SK-N-SH (cell line): ENCODE measurements around the gene ENPP7. TPM values are rescaled to one million over a fixed set of nuclear protein-coding genes. Genes with fewer than 3 reads are reported as not detected.

ENCODE experiments used
- CTCF ChIA-PET: fragments of 300-600, 350-600 bp; formaldehyde crosslinking; extraction: SDS; loops from one replicate; lab custom pipeline; 2021; lab: Yijun Ruan, JAX
- POLR2A ChIA-PET: fragments of 350-600 bp; sonication (Branson Sonifier 250); formaldehyde crosslinking; extraction: SDS; loops from one replicate; lab custom pipeline; 2020; ENCODE audit warnings: antibody characterized with exemption, inconsistent platforms; lab: Yijun Ruan, JAX
- DNase-seq: peaks from one replicate; pipeline ENCODE4 v3.0.0; 2012
- H2AFZ ChIP-seq: fragments of 200-600 bp; sonication (generic); 2 replicates; pipeline ENCODE4 v1.8.1; 2016; ENCODE audit warnings: antibody characterized with exemption, mild to moderate bottlenecking, low read depth
- H3F3A ChIP-seq: fragments of 200-600 bp; sonication (generic); replicated peaks from 2 replicates; pipeline ENCODE3; 2016; ENCODE audit warnings: antibody characterized with exemption, mild to moderate bottlenecking; ENCODE audit not compliant: insufficient read depth
- H3K27ac ChIP-seq, 2 experiments: fragments of 200-500 bp in 1 of 2; fragments of 200-600 bp in 1 of 2; sonication (Bioruptor generic) in 1 of 2; sonication (generic), shearing (Covaris generic) in 1 of 2; 2 replicates each; pipeline versions ENCODE4 v1.5.1 to v1.6.1; 2014 to 2016; ENCODE audit warnings: low read depth in 2 of 2, inconsistent platforms in 1 of 2, low read length in 1 of 2, mild to moderate bottlenecking in 1 of 2, mixed read lengths in 1 of 2
- H3K27me3 ChIP-seq: fragments of 200-600 bp; sonication (generic), shearing (Covaris generic); 2 replicates; pipeline ENCODE4 v1.6.1; 2016; ENCODE audit warnings: mixed run types; ENCODE audit not compliant: insufficient read depth
- H3K36me3 ChIP-seq, 2 experiments: fragments of 200-500 bp in 1 of 2; fragments of 200-600 bp in 1 of 2; sonication (Bioruptor generic) in 1 of 2; sonication (generic) in 1 of 2; replicated peaks in 1 of 2; 2 replicates each; pipeline versions ENCODE3 to v1.5.1; 2014 to 2016; ENCODE audit warnings: low read length in 1 of 2, mild to moderate bottlenecking in 1 of 2; ENCODE audit not compliant: insufficient read depth in 2 of 2, control insufficient read depth in 1 of 2
- H3K4me1 ChIP-seq, 2 experiments: fragments of 200-500 bp in 1 of 2; fragments of 200-600 bp in 1 of 2; sonication (Bioruptor generic) in 1 of 2; sonication (generic), shearing (Covaris generic) in 1 of 2; 2 replicates each; pipeline versions ENCODE4 v1.5.1 to v1.6.1; 2014 to 2016; ENCODE audit warnings: low read depth in 1 of 2, low read length in 1 of 2, mixed run types in 1 of 2; ENCODE audit not compliant: insufficient read depth in 2 of 2, control insufficient read depth in 1 of 2
- H3K4me2 ChIP-seq: fragments of 200-600 bp; sonication (generic), shearing (Covaris generic); 2 replicates; pipeline ENCODE4 v1.6.1; 2017; ENCODE audit warnings: mixed run types
- H3K4me3 ChIP-seq, 2 experiments: fragments of 200-500 bp in 1 of 2; fragments of 200-600 bp in 1 of 2; sonication (Bioruptor generic) in 1 of 2; sonication (generic), shearing (Covaris generic) in 1 of 2; 2 replicates each; pipeline versions ENCODE4 v1.5.1 to v1.8.1; 2014 to 2016; ENCODE audit warnings: low read depth in 2 of 2, inconsistent platforms in 1 of 2, low read length in 1 of 2, mild to moderate bottlenecking in 1 of 2, mixed read lengths in 1 of 2, moderate library complexity in 1 of 2
- H3K79me2 ChIP-seq: fragments of 200-600 bp; sonication (generic); 2 replicates; pipeline ENCODE4 v1.8.1; 2017; ENCODE audit warnings: mild to moderate bottlenecking; ENCODE audit not compliant: insufficient read depth
- H3K9ac ChIP-seq: fragments of 200-600 bp; sonication (generic); 2 replicates; pipeline ENCODE4 v1.6.1; 2017; ENCODE audit warnings: mixed run types
- H3K9me2 ChIP-seq: fragments of 200-600 bp; sonication (generic); 2 replicates; pipeline ENCODE4 v1.6.1; 2017; ENCODE audit warnings: mixed run types
- H3K9me3 ChIP-seq: fragments of 200-600 bp; sonication (generic); 2 replicates; pipeline ENCODE4 v1.6.1; 2017; ENCODE audit warnings: mixed run types, mild to moderate bottlenecking, moderate library complexity
- H4K20me1 ChIP-seq: fragments of 200-600 bp; sonication (generic); 2 replicates; pipeline ENCODE4 v1.6.1; 2017; ENCODE audit warnings: mild to moderate bottlenecking, mixed run types; ENCODE audit not compliant: insufficient read depth
- CHD2 ChIP-seq: fragments of 150-350 bp; IDR thresholded peaks from 2 replicates; pipeline ENCODE4 v1.6.1; 2018; ENCODE audit warnings: low read length; ENCODE audit not compliant: partially characterized antibody
- CTCF ChIP-seq: fragments of 200-600 bp; sonication (generic); IDR thresholded peaks from 2 replicates; pipeline ENCODE4 v1.6.1; 2017; ENCODE audit warnings: antibody characterized with exemption, mild to moderate bottlenecking, moderate library complexity
- ELF1 ChIP-seq: IDR thresholded peaks from 2 replicates; pipeline ENCODE4 v1.4.0; 2012
- EZH2phosphoT487 ChIP-seq: fragments of 200-600 bp; sonication (generic); IDR thresholded peaks from 2 replicates; pipeline ENCODE4 v1.6.1; 2017; ENCODE audit warnings: low read depth, mixed run types, mild to moderate bottlenecking, antibody characterized with exemption, moderate library complexity, borderline replicate concordance
- FOSL2 ChIP-seq: IDR thresholded peaks from 2 replicates; pipeline ENCODE4 v1.4.0; 2012; ENCODE audit warnings: low read depth, mild to moderate bottlenecking, moderate library complexity, borderline replicate concordance
- FOXJ3 ChIP-seq: sonication (generic); formaldehyde crosslinking; IDR thresholded peaks from 2 replicates; pipeline ENCODE4 v1.5.1; 2020; ENCODE audit warnings: mild to moderate bottlenecking, missing genetic modification reagents
- FOXM1 ChIP-seq: IDR thresholded peaks from 2 replicates; pipeline ENCODE4 v1.4.0; 2012; ENCODE audit warnings: low read depth, mild to moderate bottlenecking
- GATA2 ChIP-seq: sonication (generic); formaldehyde crosslinking; IDR thresholded peaks from 2 replicates; pipeline ENCODE4 v1.5.0; 2020; ENCODE audit warnings: mild to moderate bottlenecking, missing genetic modification reagents
- JUND ChIP-seq: IDR thresholded peaks from 2 replicates; pipeline ENCODE4 v1.4.0; 2012
- MEF2A ChIP-seq: IDR thresholded peaks from 2 replicates; pipeline ENCODE4 v1.4.0; 2012; ENCODE audit warnings: low read depth, borderline replicate concordance
- NFIC ChIP-seq: IDR thresholded peaks from 2 replicates; pipeline ENCODE4 v1.4.0; 2012; ENCODE audit warnings: borderline replicate concordance
- NRF1 ChIP-seq: IDR thresholded peaks from 2 replicates; pipeline ENCODE4 v1.6.1; 2012; ENCODE audit warnings: low read depth, mild to moderate bottlenecking, low read length
- POLR2AphosphoS5 ChIP-seq: IDR thresholded peaks from 2 replicates; pipeline ENCODE4 v1.6.1; 2012; ENCODE audit warnings: low read depth, low read length
- SIN3A ChIP-seq: IDR thresholded peaks from 2 replicates; pipeline ENCODE4 v1.6.1; 2012; ENCODE audit warnings: low read depth, mild to moderate bottlenecking, low read length, moderate library complexity, borderline replicate concordance
- SMC3 ChIP-seq: IDR thresholded peaks from 2 replicates; pipeline ENCODE4 v1.6.1; 2012; ENCODE audit warnings: low read depth, low read length, improper control_type of control experiment
- TAF1 ChIP-seq: IDR thresholded peaks from 2 replicates; pipeline ENCODE4 v1.6.1; 2012; ENCODE audit warnings: low read depth, mild to moderate bottlenecking, low read length, moderate library complexity, borderline replicate concordance
- TCF12 ChIP-seq: IDR thresholded peaks from 2 replicates; pipeline ENCODE4 v1.4.0; 2012
- YY1 ChIP-seq: IDR thresholded peaks from 2 replicates; pipeline ENCODE4 v1.4.0; 2012; ENCODE audit warnings: low read depth, mild to moderate bottlenecking
- WGBS: methylation state at CpG from one replicate; pipeline ENCODE4 v1.1.6; 2017; ENCODE audit warnings: low lambda C conversion rate; 5-methylcytosine and 5-hydroxymethylcytosine counted together
- polyA plus RNA-seq, 3 experiments: library from polyadenylated mRNA; depleted of rRNA; stranded (reverse); fragments of >200 nt; gene quantifications; 2 replicates each; pipeline ENCODE4 v1.2.3, GENCODE V29; 2012
- TF ChIP-seq, protein P1 (sequence below): fragments of 150-350 bp; IDR thresholded peaks from 2 replicates; pipeline ENCODE4 v1.6.1; 2016; ENCODE audit warnings: mild to moderate bottlenecking, low read depth, low read length
- TF ChIP-seq, protein P2 (sequence below): IDR thresholded peaks from 2 replicates; pipeline ENCODE4 v1.4.0; 2012; ENCODE audit warnings: low read depth, borderline replicate concordance
- TF ChIP-seq, protein P3 (sequence below): IDR thresholded peaks from 2 replicates; pipeline ENCODE4; 2012

ENPP7 gene
- polyA plus RNA-seq, 1 of the 3 experiments (the other 2 are of a cell fraction) = not detected

DNA sequence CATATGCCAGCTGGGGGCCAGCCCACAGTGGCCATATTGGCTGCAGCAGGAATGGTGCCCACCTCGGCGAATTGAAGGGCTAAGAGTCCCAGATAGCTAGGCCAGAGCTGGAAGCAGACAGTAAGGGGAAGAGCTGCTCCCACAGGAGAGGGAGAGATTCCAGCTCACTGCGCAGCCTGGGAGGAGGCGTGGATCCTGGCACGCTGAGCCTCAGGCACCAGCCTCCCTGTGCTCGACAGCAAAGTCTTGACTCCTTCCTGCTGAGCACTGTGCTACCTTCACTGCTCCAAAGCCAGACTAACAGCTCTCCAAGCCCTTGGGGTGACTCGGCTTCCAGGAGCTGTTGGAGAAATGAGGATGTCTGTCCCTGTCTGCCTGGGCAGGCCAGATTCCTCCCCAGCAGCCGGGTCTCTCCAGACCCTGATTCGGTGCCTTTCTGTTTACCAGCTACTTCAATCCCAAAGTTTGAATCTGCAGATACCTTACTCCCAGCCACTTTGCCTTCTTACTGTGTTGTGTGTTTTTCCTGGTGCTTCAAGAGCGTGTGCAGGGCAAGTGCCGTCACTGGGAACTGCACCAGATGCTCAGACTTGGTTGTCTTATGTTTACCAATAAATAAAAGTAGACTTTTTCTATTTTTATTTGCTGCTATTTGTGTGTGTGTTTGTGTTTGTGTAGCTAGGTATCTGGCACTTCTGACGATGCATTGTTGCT is 56.3 kb downstream of the ENPP7 start:
- peaks cover 0 to 38% of the 10 kb centered on the region in 2 experiments; a peak in 2 of 4 replicates for H3K4me1 ChIP-seq
- no peak overlapping the region for H3K9ac ChIP-seq
- no peaks in the 10 kb centered on the region for H3K27me3 ChIP-seq
- TF ChIP-seq, protein P1, sequence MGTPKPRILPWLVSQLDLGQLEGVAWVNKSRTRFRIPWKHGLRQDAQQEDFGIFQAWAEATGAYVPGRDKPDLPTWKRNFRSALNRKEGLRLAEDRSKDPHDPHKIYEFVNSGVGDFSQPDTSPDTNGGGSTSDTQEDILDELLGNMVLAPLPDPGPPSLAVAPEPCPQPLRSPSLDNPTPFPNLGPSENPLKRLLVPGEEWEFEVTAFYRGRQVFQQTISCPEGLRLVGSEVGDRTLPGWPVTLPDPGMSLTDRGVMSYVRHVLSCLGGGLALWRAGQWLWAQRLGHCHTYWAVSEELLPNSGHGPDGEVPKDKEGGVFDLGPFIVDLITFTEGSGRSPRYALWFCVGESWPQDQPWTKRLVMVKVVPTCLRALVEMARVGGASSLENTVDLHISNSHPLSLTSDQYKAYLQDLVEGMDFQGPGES = no peak
- no peak for TF ChIP-seq SMC3
- TF ChIP-seq NFIC = no peak
- no peak for TF ChIP-seq TCF12
- TF ChIP-seq, protein P2, sequence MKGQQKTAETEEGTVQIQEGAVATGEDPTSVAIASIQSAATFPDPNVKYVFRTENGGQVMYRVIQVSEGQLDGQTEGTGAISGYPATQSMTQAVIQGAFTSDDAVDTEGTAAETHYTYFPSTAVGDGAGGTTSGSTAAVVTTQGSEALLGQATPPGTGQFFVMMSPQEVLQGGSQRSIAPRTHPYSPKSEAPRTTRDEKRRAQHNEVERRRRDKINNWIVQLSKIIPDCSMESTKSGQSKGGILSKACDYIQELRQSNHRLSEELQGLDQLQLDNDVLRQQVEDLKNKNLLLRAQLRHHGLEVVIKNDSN = no peak
- TF ChIP-seq TAF1 = no peak
- no peak for TF ChIP-seq EZH2phosphoT487
- TF ChIP-seq YY1 = no peak
- no peak; the same call in 1 of the 2 replicates for TF ChIP-seq POLR2AphosphoS5
- H4K20me1 ChIP-seq = peaks cover 15% of the 10 kb centered on the region; the same call in 1 of the 2 replicates
- WGBS = 85% methylated on average over 12 of the region's 12 CpGs
- H3K4me3 ChIP-seq = no peak overlapping the region
- peak overlapping the region in 1 of 2 experiments; percentile 47; a peak in 1 of 4 replicates for H3K27ac ChIP-seq
- CTCF ChIA-PET = interaction anchor here (0.8 to 2.1 kb wide), 5 partner anchors 9 to 45 kb away, joined by 3 to 16 read pairs (median 9); partner anchors contain the start of gene CBX2
- POLR2A ChIA-PET = interaction anchor here (1.2 to 1.6 kb wide), 3 partner anchors 8 to 44 kb away, joined by 4 to 10 read pairs (median 9); partner anchors contain the start of genes CBX2 and CBX8
- no peaks in the 10 kb centered on the region for H3K9me2 ChIP-seq
- no peaks in the 10 kb centered on the region for H3K9me3 ChIP-seq
- H2AFZ ChIP-seq = no peak overlapping the region
- H3K4me2 ChIP-seq = no peak overlapping the region
- H3K79me2 ChIP-seq = 0 out of 2 replicates have a peak, but pooled peaks cover 2% of the 10 kb centered on the region
- peaks cover 12% of the 10 kb centered on the region for H3F3A ChIP-seq
- no peak for DNase-seq
- H3K36me3 ChIP-seq = peaks cover 4 to 31% of the 10 kb centered on the region in 2 experiments

GRCh38 chr17:79788455-79788854 is 57.7 kb downstream of the ENPP7 start:
- no peaks in the 10 kb centered on the region for H3K9me3 ChIP-seq
- H3K4me1 ChIP-seq = peaks cover 5 to 43% of the 10 kb centered on the region in 2 experiments; a peak in 3 of 4 replicates
- peaks cover 12% of the 10 kb centered on the region for H3F3A ChIP-seq
- no peaks in the 10 kb centered on the region for H3K79me2 ChIP-seq
- no peak for DNase-seq
- CTCF ChIA-PET = interaction anchor here (1.1 to 1.6 kb wide), 3 partner anchors 9 to 23 kb away, joined by 3 to 5 read pairs (median 4); partner anchors contain the start of genes CBX2 and CBX8
- no peak overlapping the region for H3K9ac ChIP-seq
- H4K20me1 ChIP-seq = peaks cover 17% of the 10 kb centered on the region
- no peak overlapping the region for H2AFZ ChIP-seq
- POLR2A ChIA-PET = interaction anchor here (1.0 kb wide), 1 partner anchor 56 kb away, joined by 3 read pairs; no protein-coding TSS in a partner anchor
- no peak overlapping the region for H3K4me3 ChIP-seq
- H3K27ac ChIP-seq = no peak overlapping the region; a peak in 1 of 4 replicates
- no peak overlapping the region for H3K4me2 ChIP-seq
- H3K9me2 ChIP-seq = no peaks in the 10 kb centered on the region
- 67% methylated on average over 5 of the region's 5 CpGs for WGBS
- no peaks in the 10 kb centered on the region for H3K27me3 ChIP-seq
- H3K36me3 ChIP-seq = peaks cover 0 to 25% of the 10 kb centered on the region in 2 experiments
- no peak; the same call in 1 of the 2 replicates for TF ChIP-seq POLR2AphosphoS5
- TF ChIP-seq, protein P3, sequence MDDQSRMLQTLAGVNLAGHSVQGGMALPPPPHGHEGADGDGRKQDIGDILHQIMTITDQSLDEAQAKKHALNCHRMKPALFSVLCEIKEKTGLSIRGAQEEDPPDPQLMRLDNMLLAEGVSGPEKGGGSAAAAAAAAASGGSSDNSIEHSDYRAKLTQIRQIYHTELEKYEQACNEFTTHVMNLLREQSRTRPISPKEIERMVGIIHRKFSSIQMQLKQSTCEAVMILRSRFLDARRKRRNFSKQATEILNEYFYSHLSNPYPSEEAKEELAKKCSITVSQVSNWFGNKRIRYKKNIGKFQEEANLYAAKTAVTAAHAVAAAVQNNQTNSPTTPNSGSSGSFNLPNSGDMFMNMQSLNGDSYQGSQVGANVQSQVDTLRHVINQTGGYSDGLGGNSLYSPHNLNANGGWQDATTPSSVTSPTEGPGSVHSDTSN = no peak
- no peak for TF ChIP-seq FOXJ3 (CRISPR knock-in tag)
- no peak for TF ChIP-seq GATA2 (CRISPR knock-in tag)
- no peak for TF ChIP-seq CHD2
- TF ChIP-seq ELF1 = no peak
- no peak for TF ChIP-seq SIN3A
- no peak for TF ChIP-seq SMC3
- TF ChIP-seq CTCF = no peak
- no peak for TF ChIP-seq TCF12
- TF ChIP-seq MEF2A = no peak
- no peak for TF ChIP-seq NRF1
- TF ChIP-seq FOSL2 = no peak
- TF ChIP-seq JUND = no peak
- TF ChIP-seq, protein P1 = no peak
- no peak for TF ChIP-seq FOXM1
